ENCODE results near the gene TRAK1. TPM values are rescaled to one million over a fixed set of nuclear protein-coding genes. Genes with fewer than 3 reads are reported as not detected.

The TRAK1 gene
- total RNA-seq, 1 experiment from 2014 or later = 41.0 TPM

DNA sequence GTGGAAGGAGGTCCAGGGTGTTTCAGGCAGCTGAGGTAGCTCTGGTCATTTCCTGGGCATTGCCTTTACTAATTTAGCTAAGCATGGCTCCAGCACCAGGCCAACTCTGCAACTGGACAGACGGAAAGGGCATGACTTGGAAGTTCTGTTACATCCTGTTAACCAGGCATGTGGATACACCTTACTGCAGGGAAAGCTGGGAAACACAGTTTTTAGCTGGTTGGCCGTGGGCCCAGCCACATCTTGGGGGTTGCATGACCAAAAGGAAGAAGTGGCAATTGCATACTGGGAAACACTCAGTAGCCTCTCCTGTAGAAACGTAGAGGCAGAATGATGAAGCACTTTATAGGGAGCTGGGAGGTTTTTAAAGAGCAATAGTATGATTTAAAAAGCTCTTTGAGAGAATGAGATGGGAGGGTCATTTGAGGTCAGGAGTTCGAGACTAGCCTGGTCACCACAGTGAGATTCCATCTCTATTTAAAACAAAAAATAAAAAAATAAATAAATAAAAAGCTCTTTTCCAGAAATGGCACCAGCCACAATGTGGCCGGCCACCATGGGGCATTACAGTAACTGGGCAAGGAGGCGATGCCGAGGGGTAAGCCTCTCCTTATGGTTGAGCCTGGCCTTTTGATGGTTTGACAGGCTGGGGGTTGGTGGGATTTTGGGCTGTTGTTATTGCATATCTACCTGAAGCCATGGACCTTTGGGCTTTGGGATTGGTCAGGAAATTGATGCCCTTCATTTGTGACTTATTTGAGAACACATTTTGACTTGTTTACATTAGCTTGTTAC is 28.6 kb downstream of the TRAK1 start:
- Mint-ChIP-seq H3K27me3 (ENCODE audit: low read depth) (no peaks in the 10 kb centered on the region), H3K4me3 (no peak overlapping the region), H3K4me1 (peaks cover 42% of the 10 kb centered on the region), H3K27ac (no peak overlapping the region), H3K9me3 (no peaks in the 10 kb centered on the region), H3K36me3 (no peaks in the 10 kb centered on the region)
- POLR2A ChIA-PET = interaction anchor here (1.0 kb wide), 1 partner anchor 71 kb away, joined by 3 read pairs; no protein-coding TSS in a partner anchor
- TF ChIP-seq FOXP1 (CRISPR knock-in tag; IDR thresholded peaks at IDR 0.05; ENCODE audit: borderline replicate concordance) = no peak
- TF ChIP-seq NFATC4 (CRISPR knock-in tag; IDR thresholded peaks at IDR 0.05) = no peak
- TF ChIP-seq FOXK1 (CRISPR knock-in tag; IDR thresholded peaks at IDR 0.05) = no peak
- TF ChIP-seq CBFB (CRISPR knock-in tag; IDR thresholded peaks at IDR 0.05; ENCODE audit: low read depth) = no peak
- no peak for TF ChIP-seq MXD4 (CRISPR knock-in tag; IDR thresholded peaks at IDR 0.05; ENCODE audit: borderline replicate concordance)
- no peak for TF ChIP-seq ZNF416 (CRISPR knock-in tag; IDR thresholded peaks at IDR 0.05)
- TF ChIP-seq ZNF671 (CRISPR knock-in tag; IDR thresholded peaks at IDR 0.05) = no peak
- TF ChIP-seq, protein P1, sequence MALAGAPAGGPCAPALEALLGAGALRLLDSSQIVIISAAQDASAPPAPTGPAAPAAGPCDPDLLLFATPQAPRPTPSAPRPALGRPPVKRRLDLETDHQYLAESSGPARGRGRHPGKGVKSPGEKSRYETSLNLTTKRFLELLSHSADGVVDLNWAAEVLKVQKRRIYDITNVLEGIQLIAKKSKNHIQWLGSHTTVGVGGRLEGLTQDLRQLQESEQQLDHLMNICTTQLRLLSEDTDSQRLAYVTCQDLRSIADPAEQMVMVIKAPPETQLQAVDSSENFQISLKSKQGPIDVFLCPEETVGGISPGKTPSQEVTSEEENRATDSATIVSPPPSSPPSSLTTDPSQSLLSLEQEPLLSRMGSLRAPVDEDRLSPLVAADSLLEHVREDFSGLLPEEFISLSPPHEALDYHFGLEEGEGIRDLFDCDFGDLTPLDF (CRISPR knock-in tag; IDR thresholded peaks at IDR 0.05) = no peak
- TF ChIP-seq ZNF425 (CRISPR knock-in tag; conservative IDR thresholded peaks at IDR 0.05) = no peak
- TF ChIP-seq JAZF1 (CRISPR knock-in tag; IDR thresholded peaks at IDR 0.05) = no peak
- no peak for TF ChIP-seq SOX15 (CRISPR knock-in tag; IDR thresholded peaks at IDR 0.05)
- no peak for TF ChIP-seq ELF4 (CRISPR knock-in tag; IDR thresholded peaks at IDR 0.05; ENCODE audit: low read depth)
- TF ChIP-seq, protein P2, sequence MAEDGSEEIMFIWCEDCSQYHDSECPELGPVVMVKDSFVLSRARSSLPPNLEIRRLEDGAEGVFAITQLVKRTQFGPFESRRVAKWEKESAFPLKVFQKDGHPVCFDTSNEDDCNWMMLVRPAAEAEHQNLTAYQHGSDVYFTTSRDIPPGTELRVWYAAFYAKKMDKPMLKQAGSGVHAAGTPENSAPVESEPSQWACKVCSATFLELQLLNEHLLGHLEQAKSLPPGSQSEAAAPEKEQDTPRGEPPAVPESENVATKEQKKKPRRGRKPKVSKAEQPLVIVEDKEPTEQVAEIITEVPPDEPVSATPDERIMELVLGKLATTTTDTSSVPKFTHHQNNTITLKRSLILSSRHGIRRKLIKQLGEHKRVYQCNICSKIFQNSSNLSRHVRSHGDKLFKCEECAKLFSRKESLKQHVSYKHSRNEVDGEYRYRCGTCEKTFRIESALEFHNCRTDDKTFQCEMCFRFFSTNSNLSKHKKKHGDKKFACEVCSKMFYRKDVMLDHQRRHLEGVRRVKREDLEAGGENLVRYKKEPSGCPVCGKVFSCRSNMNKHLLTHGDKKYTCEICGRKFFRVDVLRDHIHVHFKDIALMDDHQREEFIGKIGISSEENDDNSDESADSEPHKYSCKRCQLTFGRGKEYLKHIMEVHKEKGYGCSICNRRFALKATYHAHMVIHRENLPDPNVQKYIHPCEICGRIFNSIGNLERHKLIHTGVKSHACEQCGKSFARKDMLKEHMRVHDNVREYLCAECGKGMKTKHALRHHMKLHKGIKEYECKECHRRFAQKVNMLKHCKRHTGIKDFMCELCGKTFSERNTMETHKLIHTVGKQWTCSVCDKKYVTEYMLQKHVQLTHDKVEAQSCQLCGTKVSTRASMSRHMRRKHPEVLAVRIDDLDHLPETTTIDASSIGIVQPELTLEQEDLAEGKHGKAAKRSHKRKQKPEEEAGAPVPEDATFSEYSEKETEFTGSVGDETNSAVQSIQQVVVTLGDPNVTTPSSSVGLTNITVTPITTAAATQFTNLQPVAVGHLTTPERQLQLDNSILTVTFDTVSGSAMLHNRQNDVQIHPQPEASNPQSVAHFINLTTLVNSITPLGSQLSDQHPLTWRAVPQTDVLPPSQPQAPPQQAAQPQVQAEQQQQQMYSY (CRISPR knock-in tag; IDR thresholded peaks at IDR 0.05) = no peak
- no peak for TF ChIP-seq JUN (CRISPR knock-in tag; IDR thresholded peaks at IDR 0.05)
- TF ChIP-seq E2F4 (CRISPR knock-in tag; IDR thresholded peaks at IDR 0.05; ENCODE audit: borderline replicate concordance, low read depth) = no peak
- TF ChIP-seq ZNF317 (CRISPR knock-in tag; IDR thresholded peaks at IDR 0.05; ENCODE audit: borderline replicate concordance, low read depth) = no peak
- TF ChIP-seq TP53 (CRISPR knock-in tag; IDR thresholded peaks at IDR 0.05) = no peak
- no peak for TF ChIP-seq ATF6 (CRISPR knock-in tag; IDR thresholded peaks at IDR 0.05)
- no peak for TF ChIP-seq ZMAT4 (CRISPR knock-in tag; IDR thresholded peaks at IDR 0.05)
- ATAC-seq (no peak), DNase-seq (ENCODE audit: low spot score) (no peak)
- CTCF ChIA-PET = interaction anchor here (0.9 to 6.0 kb wide), 9 partner anchors 16 to 110 kb away, joined by 3 to 164 read pairs (median 3); no protein-coding TSS in a partner anchor
